Right lobe of liver (tissue), 6 donors: ENCODE results near the gene GPR45. TPM values are rescaled to one million over a fixed set of nuclear protein-coding genes. Genes with fewer than 3 reads are reported as not detected.

ENCODE experiments used
- ATAC-seq, 4 donors: fragments of 200-7000 bp; cut with Tn5 transposase; one replicate each; pipeline ENCODE4 v1.9.1; 2020; ENCODE audit warnings: mild to moderate bottlenecking in 4 of 4, moderate library complexity in 4 of 4
- DNase-seq, 3 donors: peaks; one replicate each; pipeline ENCODE4 v3.0.0-alpha.2; 2020
- H3K27ac ChIP-seq, 3 donors: fragments of 200-600 bp; one replicate each; pipeline ENCODE4 v1.8.0; 2022
- H3K27me3 ChIP-seq, 2 donors: fragments of 200-600 bp; one replicate each; pipeline ENCODE4 v1.8.0; 2022
- H3K36me3 ChIP-seq, 4 donors: fragments of 200-600 bp; sonication (generic) in 1 of 4; one replicate each; pipeline versions ENCODE4 v1.5.1 to v1.8.0; 2017 to 2022; ENCODE audit warnings: control low read depth in 1 of 4
- H3K4me1 ChIP-seq, 4 donors: fragments of 200-600 bp; sonication (generic) in 1 of 4; one replicate each; pipeline versions ENCODE4 v1.5.1 to v1.8.0; 2017 to 2022; ENCODE audit warnings: control low read depth in 1 of 4
- H3K4me3 ChIP-seq, 3 donors: fragments of 200-600 bp; one replicate each; pipeline ENCODE4 v1.8.0; 2022
- H3K9me3 ChIP-seq, 4 donors: fragments of 200-600 bp; sonication (generic) in 1 of 4; one replicate each; pipeline versions ENCODE4 v1.5.1 to v1.8.0; 2017 to 2022; ENCODE audit warnings: control low read depth in 1 of 4
- POLR2A ChIP-seq: fragments of 450-650 bp; IDR thresholded peaks from one replicate; pipeline ENCODE4 v1.6.1; 2017; ENCODE audit warnings: antibody characterized with exemption, mild to moderate bottlenecking
- WGBS: methylation state at CpG from one replicate; pipeline ENCODE4 v1.1.6; 2018; ENCODE audit warnings: low coverage, low lambda C conversion rate; ENCODE audit not compliant: insufficient coverage; ENCODE audit errors: missing lambda C conversion rate; 5-methylcytosine and 5-hydroxymethylcytosine counted together
- intact Hi-C, 2 donors: fragments of 100-400 bp; cut with DNase I; formaldehyde crosslinking; loops; one replicate each; pipeline versions ENCODE4 v1.11.2 to v1.14.1; 2022
- total RNA-seq, 6 experiments: library from RNA; depleted of rRNA in 2 of 6; stranded (reverse); fragments of >200 nt in 2 of 6; fragmentation: NEBNext Ultra II Directional in 3 of 6; extraction: Animal tissue kit (Norgen Biotek cat#: 25700) in 3 of 6; gene quantifications; one replicate each; pipeline versions ENCODE4 v1.1.0 to v1.2.4, GENCODE V29; 2016 to 2023
- TF ChIP-seq, protein P1 (sequence below), 4 donors: fragments of 200-600 bp in 3 of 4; fragments of 450-650 bp in 1 of 4; IDR thresholded peaks; one replicate each; pipeline versions ENCODE4 v1.5.1 to v1.8.0; 2016 to 2022; ENCODE audit warnings: antibody characterized with exemption in 4 of 4, mild to moderate bottlenecking in 2 of 4
- donor health status: DM: no; HTN: yes; CAD: no.
- donor health status: DM: no; HTN: no; CAD: no.
- donor health status: DM: no; HTN: no; CAD: no.
- donor health status: DM: no; HTN: yes; CAD: no.
- donor health status: DM: no; HTN: yes; CAD: no.

The GPR45 gene
- total RNA-seq, 6 experiments from 2014 or later = not detected

DNA sequence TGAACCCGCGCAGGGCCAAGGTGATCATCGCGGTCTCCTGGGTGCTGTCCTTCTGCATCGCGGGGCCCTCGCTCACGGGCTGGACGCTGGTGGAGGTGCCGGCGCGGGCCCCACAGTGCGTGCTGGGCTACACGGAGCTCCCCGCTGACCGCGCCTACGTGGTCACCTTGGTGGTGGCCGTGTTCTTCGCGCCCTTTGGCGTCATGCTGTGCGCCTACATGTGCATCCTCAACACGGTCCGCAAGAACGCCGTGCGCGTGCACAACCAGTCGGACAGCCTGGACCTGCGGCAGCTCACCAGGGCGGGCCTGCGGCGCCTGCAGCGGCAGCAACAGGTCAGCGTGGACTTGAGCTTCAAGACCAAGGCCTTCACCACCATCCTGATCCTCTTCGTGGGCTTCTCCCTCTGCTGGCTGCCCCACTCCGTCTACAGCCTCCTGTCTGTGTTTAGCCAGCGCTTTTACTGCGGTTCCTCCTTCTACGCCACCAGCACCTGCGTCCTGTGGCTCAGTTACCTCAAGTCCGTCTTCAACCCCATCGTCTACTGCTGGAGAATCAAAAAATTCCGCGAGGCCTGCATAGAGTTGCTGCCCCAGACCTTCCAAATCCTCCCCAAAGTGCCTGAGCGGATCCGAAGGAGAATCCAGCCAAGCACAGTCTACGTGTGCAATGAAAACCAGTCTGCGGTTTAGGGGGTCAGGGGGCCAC is 897 bp downstream of the GPR45 start:
- no peak for TF ChIP-seq POLR2A
- TF ChIP-seq, protein P1, sequence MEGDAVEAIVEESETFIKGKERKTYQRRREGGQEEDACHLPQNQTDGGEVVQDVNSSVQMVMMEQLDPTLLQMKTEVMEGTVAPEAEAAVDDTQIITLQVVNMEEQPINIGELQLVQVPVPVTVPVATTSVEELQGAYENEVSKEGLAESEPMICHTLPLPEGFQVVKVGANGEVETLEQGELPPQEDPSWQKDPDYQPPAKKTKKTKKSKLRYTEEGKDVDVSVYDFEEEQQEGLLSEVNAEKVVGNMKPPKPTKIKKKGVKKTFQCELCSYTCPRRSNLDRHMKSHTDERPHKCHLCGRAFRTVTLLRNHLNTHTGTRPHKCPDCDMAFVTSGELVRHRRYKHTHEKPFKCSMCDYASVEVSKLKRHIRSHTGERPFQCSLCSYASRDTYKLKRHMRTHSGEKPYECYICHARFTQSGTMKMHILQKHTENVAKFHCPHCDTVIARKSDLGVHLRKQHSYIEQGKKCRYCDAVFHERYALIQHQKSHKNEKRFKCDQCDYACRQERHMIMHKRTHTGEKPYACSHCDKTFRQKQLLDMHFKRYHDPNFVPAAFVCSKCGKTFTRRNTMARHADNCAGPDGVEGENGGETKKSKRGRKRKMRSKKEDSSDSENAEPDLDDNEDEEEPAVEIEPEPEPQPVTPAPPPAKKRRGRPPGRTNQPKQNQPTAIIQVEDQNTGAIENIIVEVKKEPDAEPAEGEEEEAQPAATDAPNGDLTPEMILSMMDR (IDR thresholded peaks at IDR 0.05) = no peak
- H3K36me3 ChIP-seq = no peaks in the 10 kb centered on the region
- H3K27ac ChIP-seq = no peak overlapping the region
- H3K4me3 ChIP-seq = no peak overlapping the region
- H3K4me1 ChIP-seq = no peaks in the 10 kb centered on the region
- H3K9me3 ChIP-seq = no peaks in the 10 kb centered on the region
- intact Hi-C loops = no loop called here
- ATAC-seq (no peak), DNase-seq (no peak)
- WGBS = 92% methylated on average over 29 of the region's 50 CpGs
- no peaks in the 10 kb centered on the region for H3K27me3 ChIP-seq

DNA sequence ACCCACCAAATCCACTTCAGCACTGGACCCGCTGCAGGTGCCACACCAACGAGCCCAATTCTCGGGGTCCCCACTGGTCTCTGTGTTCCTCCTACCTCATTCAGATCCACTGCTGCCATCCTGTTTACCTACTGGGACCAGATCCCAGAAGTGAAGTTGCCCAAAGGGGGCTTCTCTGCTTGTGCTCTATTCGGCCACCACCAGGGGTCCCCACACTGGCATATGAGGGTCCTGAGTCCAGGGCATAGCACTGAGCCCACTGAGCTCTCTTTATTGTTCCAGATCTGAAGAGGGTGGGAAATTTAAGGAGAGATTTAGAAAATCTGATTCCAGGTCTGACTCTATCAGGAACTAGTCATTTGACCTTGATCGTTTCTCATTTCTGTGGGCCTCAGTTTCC is 2.4 kb downstream of the GPR45 start:
- WGBS = 31% methylated on average over 5 of the region's 5 CpGs
- no peaks in the 10 kb centered on the region for H3K27me3 ChIP-seq
- no peak for DNase-seq
- no peaks in the 10 kb centered on the region for H3K36me3 ChIP-seq
- no peak overlapping the region for H3K27ac ChIP-seq
- no peaks in the 10 kb centered on the region for H3K9me3 ChIP-seq
- H3K4me3 ChIP-seq = no peak overlapping the region
- no peaks in the 10 kb centered on the region for H3K4me1 ChIP-seq
- intact Hi-C loops = no loop called here
- TF ChIP-seq, protein P1 (IDR thresholded peaks at IDR 0.05) = no peak
- TF ChIP-seq POLR2A = no peak
- no peak for ATAC-seq

DNA sequence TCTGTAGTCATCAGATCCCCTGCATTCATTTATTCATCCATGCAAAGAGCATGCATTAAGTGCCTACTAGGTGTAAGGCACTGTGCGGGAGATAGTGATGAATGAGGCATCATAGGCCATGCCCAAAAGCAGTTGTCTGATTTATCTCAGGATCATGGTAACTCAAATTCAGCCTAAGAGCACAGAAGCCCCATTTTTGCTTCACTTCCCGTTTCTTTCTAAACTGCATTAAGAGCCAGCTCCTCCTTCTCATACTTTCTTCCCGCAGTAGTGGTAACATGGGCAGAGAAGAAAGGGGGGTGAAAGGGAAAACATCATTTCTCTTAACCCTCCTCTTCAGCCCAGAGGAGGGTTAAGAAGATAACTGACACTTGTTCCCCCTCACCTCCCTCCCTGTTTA is 2.9 kb downstream of the GPR45 start:
- ATAC-seq = no peak
- intact Hi-C loops = no loop called here
- TF ChIP-seq POLR2A = no peak
- TF ChIP-seq, protein P1 (IDR thresholded peaks at IDR 0.05) = no peak

DNA sequence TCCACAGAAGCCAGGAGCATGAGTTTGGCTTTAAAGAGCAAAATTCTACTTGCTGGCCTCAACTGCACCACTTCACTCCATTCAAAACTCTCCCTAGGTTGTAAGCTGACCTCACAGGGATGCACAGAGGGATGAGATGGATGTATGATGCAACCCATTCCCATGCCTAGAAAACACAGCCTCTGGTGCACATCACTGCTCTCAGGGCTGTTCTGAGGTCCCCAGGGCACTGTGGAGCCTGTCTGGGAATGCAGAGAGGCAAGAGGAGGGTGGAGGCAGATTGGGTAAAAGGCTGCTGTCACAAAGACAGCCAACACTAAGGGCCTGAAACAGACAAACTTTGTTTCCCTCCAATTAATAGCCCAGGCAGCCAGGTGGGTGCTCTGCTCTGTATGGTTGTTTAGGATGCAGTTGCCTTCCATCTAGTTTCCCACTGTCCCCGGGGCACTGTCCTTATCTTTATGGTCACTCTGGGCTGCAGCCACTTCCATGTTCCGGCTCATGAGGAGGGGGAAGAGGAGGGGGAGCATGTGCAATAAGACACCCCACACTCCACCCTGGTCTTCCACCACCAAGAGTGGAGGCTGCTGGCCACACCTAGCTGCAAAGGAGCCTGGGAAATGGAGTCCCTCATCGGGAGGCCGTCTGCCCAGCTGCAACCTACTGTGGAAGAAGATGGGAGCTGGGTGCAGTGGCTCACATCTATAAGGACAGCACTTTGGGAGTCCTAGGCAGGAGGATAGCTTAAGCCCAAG is 7.0 kb downstream of the GPR45 start:
- TF ChIP-seq, protein P1 (IDR thresholded peaks at IDR 0.05) = no peak
- TF ChIP-seq POLR2A = no peak
- Histone ChIP-seq H3K27me3 (no peaks in the 10 kb centered on the region), H3K9me3 (no peaks in the 10 kb centered on the region), H3K36me3 (no peaks in the 10 kb centered on the region), H3K27ac (no peak overlapping the region), H3K4me3 (no peak overlapping the region), H3K4me1 (no peaks in the 10 kb centered on the region)
- intact Hi-C loops = no loop called here
- DNase-seq (no peak), ATAC-seq (no peak)
- WGBS = 38% methylated on average over 1 of the region's 4 CpGs

More for the DNA sequence above, 2.9 kb downstream of the GPR45 start:
- no peaks in the 10 kb centered on the region for H3K4me1 ChIP-seq
- H3K27me3 ChIP-seq = no peaks in the 10 kb centered on the region
- H3K36me3 ChIP-seq = no peaks in the 10 kb centered on the region
- no peak for DNase-seq
- H3K27ac ChIP-seq = no peak overlapping the region
- WGBS = 34% methylated on average over 2 of the region's 3 CpGs
- H3K9me3 ChIP-seq = no peaks in the 10 kb centered on the region
- H3K4me3 ChIP-seq = no peak overlapping the region
